GM12864 (cell line): ENCODE results near the gene TBC1D16.

ENCODE experiments used
- DNase-seq: peaks from one replicate; pipeline ENCODE4 v3.0.0-alpha.2; 2011; ENCODE audit warnings: low read depth
- H3K4me3 ChIP-seq: 2 replicates; pipeline ENCODE4 v1.5.1; 2011; ENCODE audit warnings: mild to moderate bottlenecking, low read depth, low read length, control low read depth
- CTCF ChIP-seq: IDR thresholded peaks from 2 replicates; pipeline ENCODE4 v1.5.1; 2011; ENCODE audit warnings: low read depth, mild to moderate bottlenecking, moderate library complexity, low read length, control low read depth, inconsistent platforms; ENCODE audit errors: missing control alignments

The TBC1D16 gene

GRCh38 chr17:79982986-79983385 is 52.7 kb downstream of the TBC1D16 start:
- no peak overlapping the region for H3K4me3 ChIP-seq
- TF ChIP-seq CTCF: no peak
- DNase-seq: no peak

- no peak for TF ChIP-seq CTCF
- H3K4me3 ChIP-seq: no peak overlapping the region
- DNase-seq: no peak
These were observed 54.0 kb downstream of the TBC1D16 start for GRCh38 chr17:79981661-79982101.

GRCh38 chr17:79981090-79981489 is 54.6 kb downstream of the TBC1D16 start:
- TF ChIP-seq CTCF: no peak
- DNase-seq: no peak

GRCh38 chr17:79980246-79981043 is 55.2 kb downstream of the TBC1D16 start:
- H3K4me3 ChIP-seq: no peak overlapping the region
- no peak for DNase-seq
- TF ChIP-seq CTCF: no peak

More at GRCh38 chr17:79981090-79981489, 54.6 kb downstream of the TBC1D16 start:
- no peak overlapping the region for H3K4me3 ChIP-seq

- TF ChIP-seq CTCF: no peak
- no peak for DNase-seq
- H3K4me3 ChIP-seq: no peak overlapping the region
These were observed 55.9 kb downstream of the TBC1D16 start for GRCh38 chr17:79979816-79980215.

- H3K4me3 ChIP-seq: no peak overlapping the region
- no peak for DNase-seq
- TF ChIP-seq CTCF: no peak
These were observed 56.4 kb downstream of the TBC1D16 start for GRCh38 chr17:79979221-79979741.

- H3K4me3 ChIP-seq: no peak overlapping the region
- no peak for DNase-seq
- no peak for TF ChIP-seq CTCF
These were observed 57.2 kb downstream of the TBC1D16 start for GRCh38 chr17:79978548-79978855.
